Measurements from ENCODE around the gene NOS3. TPM values are rescaled to one million over a fixed set of nuclear protein-coding genes. Genes with fewer than 3 reads are reported as not detected.

The NOS3 gene
- polyA plus RNA-seq, 1 donor from 2014 or later: not detected

DNA sequence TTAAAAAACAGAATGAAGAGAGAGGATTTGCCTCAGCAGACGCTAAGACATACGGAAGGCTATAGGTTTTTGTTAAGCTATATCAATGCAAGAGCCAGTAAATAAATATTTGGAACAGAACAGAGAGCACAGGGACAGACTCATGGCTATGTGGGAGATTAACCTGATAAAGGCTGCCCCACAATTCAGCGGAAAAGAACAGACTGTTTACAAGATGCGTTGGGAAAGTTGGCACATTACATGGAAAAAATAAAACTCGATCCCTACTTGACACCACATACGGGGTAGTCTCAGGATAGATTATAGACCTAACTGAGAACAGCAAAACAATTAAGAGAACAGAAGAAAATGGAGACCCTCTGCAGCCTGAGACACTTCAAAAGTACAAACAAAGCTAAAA is 23.5 kb upstream of the NOS3 start:
- H3K4me2 ChIP-seq (ENCODE audit: low read length): no peak overlapping the region
- no peak overlapping the region for H3K9ac ChIP-seq (ENCODE audit: low read length)
- H3K79me2 ChIP-seq (replicated peaks; ENCODE audit: insufficient read depth, low read length): peaks cover 18% of the 10 kb centered on the region
- H3K27me3 ChIP-seq (ENCODE audit: insufficient read depth, low read depth, low read length): no peaks in the 10 kb centered on the region
- H3K36me3 ChIP-seq (ENCODE audit: insufficient read depth, low read length): no peaks in the 10 kb centered on the region
- H3K27ac ChIP-seq (ENCODE audit: low read length): no peak overlapping the region
- H3K4me3 ChIP-seq (ENCODE audit: low read length): no peak overlapping the region
- H3F3A ChIP-seq (ENCODE audit: insufficient read depth, low read length, poor library complexity, severe bottlenecking): no peaks in the 10 kb centered on the region
- H3K9me2 ChIP-seq (ENCODE audit: insufficient read depth, low read length): no peaks in the 10 kb centered on the region
- TF ChIP-seq SMC3 (conservative IDR thresholded peaks at IDR 0.05; ENCODE audit: poor library complexity) (no peak), TAF1 (IDR thresholded peaks at IDR 0.05; ENCODE audit: low read depth) (no peak)
- TF ChIP-seq, protein P1, sequence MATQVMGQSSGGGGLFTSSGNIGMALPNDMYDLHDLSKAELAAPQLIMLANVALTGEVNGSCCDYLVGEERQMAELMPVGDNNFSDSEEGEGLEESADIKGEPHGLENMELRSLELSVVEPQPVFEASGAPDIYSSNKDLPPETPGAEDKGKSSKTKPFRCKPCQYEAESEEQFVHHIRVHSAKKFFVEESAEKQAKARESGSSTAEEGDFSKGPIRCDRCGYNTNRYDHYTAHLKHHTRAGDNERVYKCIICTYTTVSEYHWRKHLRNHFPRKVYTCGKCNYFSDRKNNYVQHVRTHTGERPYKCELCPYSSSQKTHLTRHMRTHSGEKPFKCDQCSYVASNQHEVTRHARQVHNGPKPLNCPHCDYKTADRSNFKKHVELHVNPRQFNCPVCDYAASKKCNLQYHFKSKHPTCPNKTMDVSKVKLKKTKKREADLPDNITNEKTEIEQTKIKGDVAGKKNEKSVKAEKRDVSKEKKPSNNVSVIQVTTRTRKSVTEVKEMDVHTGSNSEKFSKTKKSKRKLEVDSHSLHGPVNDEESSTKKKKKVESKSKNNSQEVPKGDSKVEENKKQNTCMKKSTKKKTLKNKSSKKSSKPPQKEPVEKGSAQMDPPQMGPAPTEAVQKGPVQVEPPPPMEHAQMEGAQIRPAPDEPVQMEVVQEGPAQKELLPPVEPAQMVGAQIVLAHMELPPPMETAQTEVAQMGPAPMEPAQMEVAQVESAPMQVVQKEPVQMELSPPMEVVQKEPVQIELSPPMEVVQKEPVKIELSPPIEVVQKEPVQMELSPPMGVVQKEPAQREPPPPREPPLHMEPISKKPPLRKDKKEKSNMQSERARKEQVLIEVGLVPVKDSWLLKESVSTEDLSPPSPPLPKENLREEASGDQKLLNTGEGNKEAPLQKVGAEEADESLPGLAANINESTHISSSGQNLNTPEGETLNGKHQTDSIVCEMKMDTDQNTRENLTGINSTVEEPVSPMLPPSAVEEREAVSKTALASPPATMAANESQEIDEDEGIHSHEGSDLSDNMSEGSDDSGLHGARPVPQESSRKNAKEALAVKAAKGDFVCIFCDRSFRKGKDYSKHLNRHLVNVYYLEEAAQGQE (IDR thresholded peaks at IDR 0.05; ENCODE audit: borderline replicate concordance): no peak
- TF ChIP-seq, protein P2, sequence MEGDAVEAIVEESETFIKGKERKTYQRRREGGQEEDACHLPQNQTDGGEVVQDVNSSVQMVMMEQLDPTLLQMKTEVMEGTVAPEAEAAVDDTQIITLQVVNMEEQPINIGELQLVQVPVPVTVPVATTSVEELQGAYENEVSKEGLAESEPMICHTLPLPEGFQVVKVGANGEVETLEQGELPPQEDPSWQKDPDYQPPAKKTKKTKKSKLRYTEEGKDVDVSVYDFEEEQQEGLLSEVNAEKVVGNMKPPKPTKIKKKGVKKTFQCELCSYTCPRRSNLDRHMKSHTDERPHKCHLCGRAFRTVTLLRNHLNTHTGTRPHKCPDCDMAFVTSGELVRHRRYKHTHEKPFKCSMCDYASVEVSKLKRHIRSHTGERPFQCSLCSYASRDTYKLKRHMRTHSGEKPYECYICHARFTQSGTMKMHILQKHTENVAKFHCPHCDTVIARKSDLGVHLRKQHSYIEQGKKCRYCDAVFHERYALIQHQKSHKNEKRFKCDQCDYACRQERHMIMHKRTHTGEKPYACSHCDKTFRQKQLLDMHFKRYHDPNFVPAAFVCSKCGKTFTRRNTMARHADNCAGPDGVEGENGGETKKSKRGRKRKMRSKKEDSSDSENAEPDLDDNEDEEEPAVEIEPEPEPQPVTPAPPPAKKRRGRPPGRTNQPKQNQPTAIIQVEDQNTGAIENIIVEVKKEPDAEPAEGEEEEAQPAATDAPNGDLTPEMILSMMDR (IDR thresholded peaks at IDR 0.05; ENCODE audit: poor library complexity, severe bottlenecking): no peak
- no peaks in the 10 kb centered on the region for H3K9me3 ChIP-seq (ENCODE audit: low read length)
- H2AFZ ChIP-seq (ENCODE audit: low read depth, low read length): no peak overlapping the region
- H4K20me1 ChIP-seq (ENCODE audit: insufficient read depth): no peaks in the 10 kb centered on the region

DNA sequence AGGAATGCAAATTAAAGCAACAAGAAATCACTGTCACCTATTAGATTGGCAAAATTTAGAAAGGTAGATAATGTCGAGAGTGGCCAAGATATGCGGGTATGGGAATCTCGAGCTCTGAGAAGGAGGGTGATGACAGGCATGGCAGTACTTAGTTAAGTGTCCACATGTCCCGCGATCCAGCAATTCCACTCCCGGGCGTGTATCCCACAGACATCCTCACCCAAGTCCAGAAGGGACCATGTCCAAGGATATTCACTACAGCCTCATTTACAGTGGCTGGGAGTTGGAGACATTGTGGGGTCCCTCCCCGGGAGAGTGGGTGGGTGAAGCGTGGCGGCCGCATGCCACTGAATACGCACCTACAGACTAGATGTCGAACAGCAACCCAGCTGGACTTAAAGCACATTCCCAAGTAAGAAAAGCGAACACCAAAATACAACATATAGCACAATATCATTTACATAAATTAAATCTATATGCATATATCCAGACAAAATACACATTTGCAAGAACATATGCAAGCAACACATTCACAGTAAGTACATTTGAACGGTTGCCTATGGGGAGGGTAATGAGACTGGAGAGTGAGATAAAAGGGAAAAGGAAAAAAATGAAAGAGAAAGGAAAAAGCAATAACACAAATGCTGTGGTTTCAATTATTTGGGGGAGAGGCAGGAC is 22.6 kb upstream of the NOS3 start:
- no peak overlapping the region for H3K27ac ChIP-seq (ENCODE audit: low read length)
- no peaks in the 10 kb centered on the region for H3K9me3 ChIP-seq (ENCODE audit: low read length)
- peaks cover 25% of the 10 kb centered on the region for H3K79me2 ChIP-seq (replicated peaks; ENCODE audit: insufficient read depth, low read length)
- H4K20me1 ChIP-seq (ENCODE audit: insufficient read depth): no peaks in the 10 kb centered on the region
- no peaks in the 10 kb centered on the region for H3K9me2 ChIP-seq (ENCODE audit: insufficient read depth, low read length)
- TF ChIP-seq, protein P1 (IDR thresholded peaks at IDR 0.05; ENCODE audit: borderline replicate concordance): no peak
- no peak for TF ChIP-seq RAD21 (conservative IDR thresholded peaks at IDR 0.05)
- no peak for TF ChIP-seq MXI1 (conservative IDR thresholded peaks at IDR 0.05; ENCODE audit: poor library complexity, severe bottlenecking)
- TF ChIP-seq TAF1 (IDR thresholded peaks at IDR 0.05; ENCODE audit: low read depth): no peak
- H3F3A ChIP-seq (ENCODE audit: insufficient read depth, low read length, poor library complexity, severe bottlenecking): no peaks in the 10 kb centered on the region
- H3K36me3 ChIP-seq (ENCODE audit: insufficient read depth, low read length): no peaks in the 10 kb centered on the region
- no peak overlapping the region for H3K4me2 ChIP-seq (ENCODE audit: low read length)
- H3K9ac ChIP-seq (ENCODE audit: low read length): no peak overlapping the region
- no peak overlapping the region for H2AFZ ChIP-seq (ENCODE audit: low read depth, low read length)
- H3K4me3 ChIP-seq (ENCODE audit: low read length): no peak overlapping the region
- H3K27me3 ChIP-seq (ENCODE audit: insufficient read depth, low read depth, low read length): no peaks in the 10 kb centered on the region
